ENCODE data around the gene SFXN5. TPM values are rescaled to one million over a fixed set of nuclear protein-coding genes. Genes with fewer than 3 reads are reported as not detected.

Gene SFXN5
- total and polyA plus RNA-seq, 2 of the 8 experiments (the other 6 are each of a cell fraction or from before 2014, with no cell fraction given) = 29.3 to 33.1 TPM

GRCh38 chr2:72989770-72990556 lies 81.5 kb downstream of the SFXN5 start (continued):
- TF ChIP-seq, protein P1, sequence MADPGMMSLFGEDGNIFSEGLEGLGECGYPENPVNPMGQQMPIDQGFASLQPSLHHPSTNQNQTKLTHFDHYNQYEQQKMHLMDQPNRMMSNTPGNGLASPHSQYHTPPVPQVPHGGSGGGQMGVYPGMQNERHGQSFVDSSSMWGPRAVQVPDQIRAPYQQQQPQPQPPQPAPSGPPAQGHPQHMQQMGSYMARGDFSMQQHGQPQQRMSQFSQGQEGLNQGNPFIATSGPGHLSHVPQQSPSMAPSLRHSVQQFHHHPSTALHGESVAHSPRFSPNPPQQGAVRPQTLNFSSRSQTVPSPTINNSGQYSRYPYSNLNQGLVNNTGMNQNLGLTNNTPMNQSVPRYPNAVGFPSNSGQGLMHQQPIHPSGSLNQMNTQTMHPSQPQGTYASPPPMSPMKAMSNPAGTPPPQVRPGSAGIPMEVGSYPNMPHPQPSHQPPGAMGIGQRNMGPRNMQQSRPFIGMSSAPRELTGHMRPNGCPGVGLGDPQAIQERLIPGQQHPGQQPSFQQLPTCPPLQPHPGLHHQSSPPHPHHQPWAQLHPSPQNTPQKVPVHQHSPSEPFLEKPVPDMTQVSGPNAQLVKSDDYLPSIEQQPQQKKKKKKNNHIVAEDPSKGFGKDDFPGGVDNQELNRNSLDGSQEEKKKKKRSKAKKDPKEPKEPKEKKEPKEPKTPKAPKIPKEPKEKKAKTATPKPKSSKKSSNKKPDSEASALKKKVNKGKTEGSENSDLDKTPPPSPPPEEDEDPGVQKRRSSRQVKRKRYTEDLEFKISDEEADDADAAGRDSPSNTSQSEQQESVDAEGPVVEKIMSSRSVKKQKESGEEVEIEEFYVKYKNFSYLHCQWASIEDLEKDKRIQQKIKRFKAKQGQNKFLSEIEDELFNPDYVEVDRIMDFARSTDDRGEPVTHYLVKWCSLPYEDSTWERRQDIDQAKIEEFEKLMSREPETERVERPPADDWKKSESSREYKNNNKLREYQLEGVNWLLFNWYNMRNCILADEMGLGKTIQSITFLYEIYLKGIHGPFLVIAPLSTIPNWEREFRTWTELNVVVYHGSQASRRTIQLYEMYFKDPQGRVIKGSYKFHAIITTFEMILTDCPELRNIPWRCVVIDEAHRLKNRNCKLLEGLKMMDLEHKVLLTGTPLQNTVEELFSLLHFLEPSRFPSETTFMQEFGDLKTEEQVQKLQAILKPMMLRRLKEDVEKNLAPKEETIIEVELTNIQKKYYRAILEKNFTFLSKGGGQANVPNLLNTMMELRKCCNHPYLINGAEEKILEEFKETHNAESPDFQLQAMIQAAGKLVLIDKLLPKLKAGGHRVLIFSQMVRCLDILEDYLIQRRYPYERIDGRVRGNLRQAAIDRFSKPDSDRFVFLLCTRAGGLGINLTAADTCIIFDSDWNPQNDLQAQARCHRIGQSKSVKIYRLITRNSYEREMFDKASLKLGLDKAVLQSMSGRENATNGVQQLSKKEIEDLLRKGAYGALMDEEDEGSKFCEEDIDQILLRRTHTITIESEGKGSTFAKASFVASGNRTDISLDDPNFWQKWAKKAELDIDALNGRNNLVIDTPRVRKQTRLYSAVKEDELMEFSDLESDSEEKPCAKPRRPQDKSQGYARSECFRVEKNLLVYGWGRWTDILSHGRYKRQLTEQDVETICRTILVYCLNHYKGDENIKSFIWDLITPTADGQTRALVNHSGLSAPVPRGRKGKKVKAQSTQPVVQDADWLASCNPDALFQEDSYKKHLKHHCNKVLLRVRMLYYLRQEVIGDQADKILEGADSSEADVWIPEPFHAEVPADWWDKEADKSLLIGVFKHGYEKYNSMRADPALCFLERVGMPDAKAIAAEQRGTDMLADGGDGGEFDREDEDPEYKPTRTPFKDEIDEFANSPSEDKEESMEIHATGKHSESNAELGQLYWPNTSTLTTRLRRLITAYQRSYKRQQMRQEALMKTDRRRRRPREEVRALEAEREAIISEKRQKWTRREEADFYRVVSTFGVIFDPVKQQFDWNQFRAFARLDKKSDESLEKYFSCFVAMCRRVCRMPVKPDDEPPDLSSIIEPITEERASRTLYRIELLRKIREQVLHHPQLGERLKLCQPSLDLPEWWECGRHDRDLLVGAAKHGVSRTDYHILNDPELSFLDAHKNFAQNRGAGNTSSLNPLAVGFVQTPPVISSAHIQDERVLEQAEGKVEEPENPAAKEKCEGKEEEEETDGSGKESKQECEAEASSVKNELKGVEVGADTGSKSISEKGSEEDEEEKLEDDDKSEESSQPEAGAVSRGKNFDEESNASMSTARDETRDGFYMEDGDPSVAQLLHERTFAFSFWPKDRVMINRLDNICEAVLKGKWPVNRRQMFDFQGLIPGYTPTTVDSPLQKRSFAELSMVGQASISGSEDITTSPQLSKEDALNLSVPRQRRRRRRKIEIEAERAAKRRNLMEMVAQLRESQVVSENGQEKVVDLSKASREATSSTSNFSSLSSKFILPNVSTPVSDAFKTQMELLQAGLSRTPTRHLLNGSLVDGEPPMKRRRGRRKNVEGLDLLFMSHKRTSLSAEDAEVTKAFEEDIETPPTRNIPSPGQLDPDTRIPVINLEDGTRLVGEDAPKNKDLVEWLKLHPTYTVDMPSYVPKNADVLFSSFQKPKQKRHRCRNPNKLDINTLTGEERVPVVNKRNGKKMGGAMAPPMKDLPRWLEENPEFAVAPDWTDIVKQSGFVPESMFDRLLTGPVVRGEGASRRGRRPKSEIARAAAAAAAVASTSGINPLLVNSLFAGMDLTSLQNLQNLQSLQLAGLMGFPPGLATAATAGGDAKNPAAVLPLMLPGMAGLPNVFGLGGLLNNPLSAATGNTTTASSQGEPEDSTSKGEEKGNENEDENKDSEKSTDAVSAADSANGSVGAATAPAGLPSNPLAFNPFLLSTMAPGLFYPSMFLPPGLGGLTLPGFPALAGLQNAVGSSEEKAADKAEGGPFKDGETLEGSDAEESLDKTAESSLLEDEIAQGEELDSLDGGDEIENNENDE (IDR thresholded peaks at IDR 0.05; ENCODE audit: insufficient replicate concordance, low read length) = no peak
- TF ChIP-seq MAFK (IDR thresholded peaks at IDR 0.05; ENCODE audit: low read depth, low read length) = no peak
- no peak for TF ChIP-seq HDAC6 (IDR thresholded peaks at IDR 0.05; ENCODE audit: low read depth, low read length)
- TF ChIP-seq YY1 (IDR thresholded peaks at IDR 0.05; ENCODE audit: low read depth, low read length) = no peak
- no peak for TF ChIP-seq NRF1 (IDR thresholded peaks at IDR 0.05; ENCODE audit: low read depth, low read length)
- TF ChIP-seq RFX5 (IDR thresholded peaks at IDR 0.05; ENCODE audit: borderline replicate concordance, low read depth, low read length) = no peak
- TF ChIP-seq TEAD4 (IDR thresholded peaks at IDR 0.05; ENCODE audit: low read depth, low read length) = no peak
- TF ChIP-seq MAX (IDR thresholded peaks at IDR 0.05) = no peak
- TF ChIP-seq FOSL1 (IDR thresholded peaks at IDR 0.05; ENCODE audit: insufficient read depth, low read depth, low read length) = no peak
- no peak for TF ChIP-seq EP300 (IDR thresholded peaks at IDR 0.05; ENCODE audit: borderline replicate concordance in 1 of 2, low read depth in 2 of 2, low read length in 2 of 2)
